GM21619 (cell line): Measurements from ENCODE around the gene PALLD.

ENCODE experiments used
- ATAC-seq: cut with Tn5 transposase; IDR thresholded peaks from one replicate; pipeline ENCODE4 v1.9.1; 2021; ENCODE audit not compliant: unreplicated experiment

Gene PALLD

GRCh38 chr4:168524006-168524405, 27.2 kb downstream of the PALLD start:
- no peak for ATAC-seq

GRCh38 chr4:168524897-168525296, 28.0 kb downstream of the PALLD start:
- ATAC-seq: no peak

- no peak for ATAC-seq
These were observed 30.7 kb downstream of the PALLD start for GRCh38 chr4:168527560-168527959.

- ATAC-seq: no peak
These were observed 31.5 kb downstream of the PALLD start for GRCh38 chr4:168528131-168528949.

GRCh38 chr4:168529257-168529656, 32.4 kb downstream of the PALLD start:
- no peak for ATAC-seq

- ATAC-seq: no peak
These were observed 34.5 kb downstream of the PALLD start for GRCh38 chr4:168531305-168531704.

- no peak for ATAC-seq
These were observed 37.7 kb downstream of the PALLD start for GRCh38 chr4:168534535-168534934.

- no peak for ATAC-seq
These were observed 38.8 kb downstream of the PALLD start for GRCh38 chr4:168535689-168536088.

GRCh38 chr4:168536448-168536847, 39.6 kb downstream of the PALLD start:
- no peak for ATAC-seq

GRCh38 chr4:168537086-168537485, 40.2 kb downstream of the PALLD start:
- ATAC-seq: no peak

GRCh38 chr4:168537571-168537970, 40.7 kb downstream of the PALLD start:
- no peak for ATAC-seq

GRCh38 chr4:168538632-168539031, 41.8 kb downstream of the PALLD start:
- no peak for ATAC-seq

- no peak for ATAC-seq
These were observed 43.2 kb downstream of the PALLD start for GRCh38 chr4:168540086-168540485.

- no peak for ATAC-seq
These were observed 43.8 kb downstream of the PALLD start for GRCh38 chr4:168540503-168541265.

- no peak for ATAC-seq
These were observed 44.6 kb downstream of the PALLD start for GRCh38 chr4:168541266-168541953.

- no peak for ATAC-seq
These were observed 52.3 kb downstream of the PALLD start for GRCh38 chr4:168549143-168549542.

- ATAC-seq: no peak
These were observed 53.4 kb downstream of the PALLD start for GRCh38 chr4:168550064-168550766.

- ATAC-seq: no peak
These were observed 54.4 kb downstream of the PALLD start for GRCh38 chr4:168551211-168551610.

- no peak for ATAC-seq
These were observed 55.3 kb downstream of the PALLD start for GRCh38 chr4:168551945-168552695.

- ATAC-seq: no peak
These were observed 57.0 kb downstream of the PALLD start for GRCh38 chr4:168553714-168554370.
